SHP77 treated with DMSO at 0.1 percent for 48 hours (cell line): ENCODE data around the gene TMEM178B.
"Not testable (repeated sequence)": the region's sequence is repeated elsewhere in the genome, so short reads cannot be mapped to it uniquely, and the experiment has no call there.

Experiments
- DNase-seq: peaks from one replicate; lab custom pipeline; 2025; lab: John Stamatoyannopoulos, UW

Gene TMEM178B

DNA sequence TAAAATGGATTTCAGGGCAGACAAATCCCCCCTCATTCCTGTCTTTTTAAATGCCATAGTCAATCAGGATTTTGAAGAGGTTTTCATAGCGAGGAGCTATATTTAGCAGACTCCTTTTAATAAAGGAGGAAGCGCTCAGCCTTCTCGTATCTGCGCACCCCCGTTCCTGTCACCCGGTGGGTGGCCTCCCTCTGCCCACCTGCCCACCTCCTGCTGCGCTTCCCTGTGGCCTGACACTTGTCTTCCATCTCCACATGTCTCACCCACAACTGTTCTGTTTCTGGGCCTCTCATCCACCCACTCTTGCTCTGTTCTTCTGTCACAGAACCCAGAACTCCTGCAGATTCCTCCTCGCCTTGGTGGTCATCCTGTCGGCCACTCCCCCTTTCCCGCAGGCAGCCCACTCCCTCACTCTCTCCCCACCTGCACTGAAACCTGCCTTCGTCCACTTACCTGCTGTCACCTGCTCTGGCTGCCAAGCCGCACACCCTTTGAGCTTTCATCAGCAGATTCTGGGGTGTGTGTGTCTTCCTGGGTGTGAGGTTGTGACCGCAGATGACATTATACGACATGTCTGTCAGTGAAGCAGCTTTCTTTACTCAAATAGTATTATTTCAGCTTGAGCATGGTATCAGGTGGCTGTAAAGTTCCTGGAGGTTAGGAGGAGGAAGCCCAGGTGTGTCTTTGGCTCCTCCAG, 313.8 kb downstream of the TMEM178B start:
- no peak for DNase-seq

DNA sequence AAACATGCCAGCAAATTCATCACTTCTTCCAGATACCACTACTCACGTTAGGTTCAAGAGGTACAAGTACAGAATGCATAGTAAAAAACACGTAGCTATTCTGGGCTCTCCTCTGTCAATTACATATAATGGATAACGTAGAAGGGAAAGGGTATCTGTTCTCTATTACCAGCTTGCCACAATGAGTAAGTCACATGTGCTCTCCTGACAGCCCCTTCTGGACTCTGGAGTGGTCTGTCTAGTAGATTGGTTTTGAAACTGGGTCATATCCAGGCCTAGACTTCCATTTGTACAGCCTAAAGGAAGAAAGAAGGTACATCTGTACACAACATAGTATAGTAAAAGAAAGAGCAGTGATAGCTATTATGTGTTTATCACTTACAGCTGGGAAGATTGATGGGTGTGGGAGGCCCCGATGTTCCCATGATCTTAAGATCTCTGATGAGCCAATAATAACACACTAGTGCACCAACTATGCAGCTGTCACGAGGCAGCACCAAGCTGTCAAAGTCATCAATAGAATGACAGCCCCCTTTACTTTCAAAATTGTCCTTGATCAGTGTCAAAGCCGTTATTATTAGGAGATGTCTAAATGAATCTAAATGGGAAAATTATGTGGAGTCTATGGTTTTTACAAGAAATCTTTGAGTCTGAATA, 315.4 kb downstream of the TMEM178B start:
- no peak for DNase-seq

DNA sequence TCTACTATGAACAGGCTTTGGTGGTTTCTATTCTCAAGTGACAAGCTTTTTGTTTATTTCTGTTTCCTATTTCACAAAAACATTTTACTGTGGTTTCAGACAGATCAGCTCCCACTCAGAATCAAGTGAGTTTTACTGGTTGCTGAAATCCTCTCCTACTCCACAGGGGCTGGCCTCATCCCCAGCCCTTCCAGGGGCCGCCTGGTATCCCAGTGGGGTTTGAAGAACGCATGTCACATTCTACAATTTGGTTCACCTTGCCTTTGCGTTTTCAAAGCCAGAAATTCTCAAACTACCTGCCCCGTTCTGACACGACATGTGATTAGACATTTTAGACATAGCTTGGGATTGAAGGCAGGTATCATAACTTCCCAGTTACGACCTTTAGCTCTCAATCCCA, 316.5 kb downstream of the TMEM178B start:
- DNase-seq: no peak

DNA sequence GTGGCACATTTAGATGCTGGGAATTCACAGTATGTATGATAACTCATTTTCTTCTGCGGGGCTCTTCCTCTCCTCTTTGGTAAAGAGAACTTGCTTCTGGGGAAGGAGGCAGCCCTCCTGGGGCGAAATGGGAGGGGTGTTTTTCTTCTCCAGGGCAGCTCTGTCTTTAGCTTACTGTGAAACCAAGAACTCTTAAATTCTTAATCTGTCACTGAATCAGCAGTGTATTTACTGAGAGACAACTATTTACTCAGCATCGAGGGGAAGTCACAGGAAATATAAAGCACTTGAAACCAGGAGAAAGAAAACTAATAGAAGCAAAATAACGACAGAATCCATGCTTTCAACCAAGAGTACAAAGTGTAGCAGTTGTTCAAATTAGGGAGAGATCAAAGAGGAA, 319.2 kb downstream of the TMEM178B start:
- DNase-seq: no peak

DNA sequence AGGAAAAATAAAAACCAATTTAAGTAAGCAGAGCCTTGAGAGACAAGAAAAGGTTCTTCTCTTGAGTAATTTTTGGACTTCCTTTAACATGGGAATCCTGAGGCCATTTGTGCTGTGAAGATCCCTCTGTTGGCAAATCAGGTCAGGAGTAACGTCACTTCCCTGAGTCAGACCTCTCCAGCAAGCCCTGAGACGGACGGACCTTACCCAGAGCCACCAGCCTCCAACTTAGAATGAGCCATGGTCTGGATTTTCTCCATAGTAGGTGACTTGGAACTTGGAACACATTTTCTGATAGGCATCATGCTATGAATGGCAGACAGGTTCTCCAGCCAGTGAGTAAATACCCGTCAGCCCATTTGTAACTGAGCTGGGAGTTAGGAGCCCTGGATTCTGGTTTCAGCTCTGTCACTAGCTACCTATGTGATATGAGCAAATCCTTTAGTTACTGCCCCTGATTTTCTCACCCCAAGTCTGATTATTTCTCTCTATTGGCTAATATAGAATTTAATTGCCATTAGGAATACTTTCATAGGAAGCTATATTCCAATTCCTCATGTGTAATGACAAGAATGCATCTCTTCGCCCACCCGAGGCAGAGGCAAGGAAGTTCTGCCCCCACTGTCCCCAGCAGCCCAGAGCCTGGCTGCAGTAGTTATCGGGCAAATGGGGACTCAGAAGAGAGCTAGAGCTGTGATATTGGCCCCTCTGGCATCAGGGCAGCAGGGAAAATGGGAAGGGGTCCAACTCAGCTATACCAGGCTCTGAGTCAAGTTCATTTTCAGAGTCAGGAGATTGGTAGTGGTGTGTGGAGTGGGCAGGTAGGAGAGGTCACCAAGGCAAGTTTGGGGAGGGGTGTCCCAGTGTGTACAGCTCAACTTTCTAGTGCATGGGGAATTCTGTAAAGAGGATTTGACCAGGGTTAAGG, 323.6 kb downstream of the TMEM178B start:
- no peak for DNase-seq

DNA sequence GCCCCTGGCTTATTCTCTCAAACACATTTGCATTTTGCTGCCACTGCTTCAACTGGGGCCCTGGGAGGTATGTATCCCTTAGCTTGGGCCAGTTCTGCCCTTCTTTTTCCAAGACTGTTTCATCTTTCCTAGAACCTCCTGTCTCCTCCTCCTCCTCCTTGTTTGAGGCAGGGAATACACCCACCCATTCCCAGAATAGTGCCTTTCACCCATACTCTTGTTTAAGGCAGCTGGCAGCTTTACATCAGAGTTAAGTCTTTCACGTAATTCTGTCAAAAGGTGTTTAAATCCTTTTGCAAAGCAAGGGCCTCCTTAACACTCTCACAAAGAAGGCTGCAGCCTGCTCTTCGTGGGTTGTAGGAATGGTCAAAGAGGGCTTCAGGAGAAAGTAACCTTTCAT, 326.5 kb downstream of the TMEM178B start:
- DNase-seq: no peak

DNA sequence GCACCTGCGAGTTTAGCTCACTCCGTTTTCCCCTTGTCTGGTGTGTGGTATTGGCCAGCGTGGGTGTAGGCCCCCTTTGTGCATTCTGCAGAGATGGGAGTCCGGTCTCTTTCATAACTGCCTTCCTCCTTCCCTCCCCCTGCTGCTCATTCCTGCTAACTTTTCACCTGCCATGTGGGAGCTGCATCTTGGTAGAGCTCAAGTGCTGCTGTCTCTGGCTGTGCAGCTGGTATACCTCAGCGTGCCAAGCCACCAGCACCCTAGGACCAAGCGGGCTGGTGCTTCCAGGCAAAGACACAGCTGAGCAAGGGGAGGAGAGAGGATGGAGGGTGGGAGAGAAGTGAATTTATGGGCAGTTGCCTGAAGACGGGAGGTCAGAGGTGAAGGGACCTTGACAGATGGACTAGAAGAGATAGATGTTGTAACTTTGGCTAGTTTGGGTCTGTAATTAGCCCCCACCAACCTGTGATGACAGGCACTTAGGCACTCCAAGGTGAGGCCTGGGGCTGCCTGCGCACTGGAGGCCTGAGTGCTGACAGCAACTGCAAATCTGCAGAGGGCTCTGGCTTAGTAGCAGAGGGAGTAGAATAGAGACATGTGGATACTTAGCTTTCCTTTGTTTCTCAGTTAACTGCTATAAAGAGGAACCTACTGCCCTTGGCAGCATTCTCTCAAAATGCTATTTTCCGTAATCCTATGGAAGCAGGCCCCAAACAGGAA, 328.6 kb downstream of the TMEM178B start:
- no peak for DNase-seq

DNA sequence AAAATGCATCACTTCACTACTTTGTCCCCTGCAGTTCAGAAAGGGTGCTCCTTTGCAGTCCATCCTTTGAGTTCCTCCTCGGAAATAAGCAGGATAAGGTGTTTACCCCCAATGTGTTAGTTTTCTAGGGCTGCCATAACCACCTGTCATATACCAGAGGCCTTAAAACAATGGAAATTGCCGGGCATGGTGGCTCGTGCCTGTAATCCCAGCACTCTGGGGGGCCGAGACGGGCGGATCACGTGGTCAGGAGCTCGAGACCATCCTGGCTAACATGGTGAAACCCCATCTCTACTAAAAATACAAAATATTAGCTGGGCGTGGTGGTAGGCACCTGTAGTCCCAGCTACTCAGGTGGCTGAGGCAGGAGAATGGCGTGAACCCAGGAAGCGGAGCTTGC, 330.0 kb downstream of the TMEM178B start:
- not testable (repeated sequence) for DNase-seq

DNA sequence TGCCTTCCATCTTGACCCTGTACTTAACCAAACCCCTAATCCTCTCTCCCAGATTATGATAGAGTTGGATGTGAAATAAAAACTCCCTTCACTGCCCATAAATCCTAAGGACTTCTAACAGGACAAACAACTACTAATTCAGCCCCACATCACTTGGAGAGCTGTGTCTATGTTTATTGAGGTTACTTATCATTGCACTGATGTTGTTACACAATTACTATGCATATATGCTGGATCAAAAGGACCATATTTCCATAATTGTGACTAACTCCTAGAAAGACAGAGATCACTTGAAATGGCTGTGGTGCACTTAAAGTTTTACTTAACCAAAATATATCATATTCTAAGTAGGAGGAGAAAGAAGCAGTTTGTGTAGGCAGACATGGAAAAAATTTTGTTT, 332.5 kb downstream of the TMEM178B start:
- DNase-seq: no peak

DNA sequence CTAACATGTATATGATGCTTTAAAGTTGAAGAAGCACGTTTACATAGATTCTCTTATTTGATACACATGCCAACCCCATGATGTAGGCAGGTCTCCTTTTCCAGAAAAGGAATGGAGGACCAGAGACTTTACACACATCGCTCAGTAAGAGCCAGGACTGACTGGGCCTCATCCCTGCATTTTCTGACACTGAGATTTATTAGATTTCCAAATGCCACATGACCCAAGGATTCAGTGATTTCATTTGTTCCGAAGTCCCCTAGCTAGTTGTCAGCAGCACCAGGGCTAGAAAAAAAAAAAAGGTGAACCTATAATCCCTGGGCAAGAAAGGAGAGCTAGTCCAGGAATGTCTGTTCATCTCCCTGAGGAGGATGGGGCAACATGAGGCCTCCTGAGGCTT, 334.0 kb downstream of the TMEM178B start:
- DNase-seq: no peak

DNA sequence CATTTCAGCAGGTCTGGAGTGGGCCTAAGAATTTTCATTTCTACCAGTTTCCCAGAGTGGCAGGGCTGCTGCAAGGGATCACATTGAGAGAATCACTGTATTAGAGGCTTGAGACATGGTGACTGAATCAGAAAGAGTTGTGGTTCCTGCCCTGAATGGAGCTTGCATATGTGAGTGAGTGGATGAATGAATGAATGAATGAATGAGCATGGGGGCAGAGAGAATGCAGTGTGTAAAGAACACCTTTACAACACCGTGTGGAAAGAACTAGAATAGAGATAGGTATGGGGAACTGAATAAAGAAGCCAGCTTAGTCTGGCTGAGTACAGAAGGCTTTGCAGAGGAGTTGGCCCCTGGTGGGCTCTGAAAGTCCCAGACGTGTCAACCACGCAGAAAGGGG, 334.6 kb downstream of the TMEM178B start:
- DNase-seq: no peak

DNA sequence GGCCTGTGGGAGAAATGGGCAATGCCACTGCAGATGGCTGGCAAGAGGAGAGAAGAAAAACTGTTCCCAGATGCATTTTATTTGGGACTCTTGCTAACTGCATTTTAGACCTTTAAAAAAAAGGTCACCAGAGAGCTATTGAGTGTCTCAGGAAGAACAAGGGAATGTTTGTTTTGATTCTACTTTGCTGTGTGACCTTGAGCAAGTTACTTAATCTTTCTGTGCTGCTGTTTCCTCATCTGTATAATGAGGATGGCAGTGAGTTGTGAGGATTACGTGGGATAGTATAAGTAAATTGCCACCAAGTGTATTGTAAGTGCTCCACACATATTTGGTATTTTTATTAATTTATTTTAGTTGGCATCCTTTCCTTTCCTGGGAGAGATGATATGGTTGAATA, 335.4 kb downstream of the TMEM178B start:
- DNase-seq: no peak

DNA sequence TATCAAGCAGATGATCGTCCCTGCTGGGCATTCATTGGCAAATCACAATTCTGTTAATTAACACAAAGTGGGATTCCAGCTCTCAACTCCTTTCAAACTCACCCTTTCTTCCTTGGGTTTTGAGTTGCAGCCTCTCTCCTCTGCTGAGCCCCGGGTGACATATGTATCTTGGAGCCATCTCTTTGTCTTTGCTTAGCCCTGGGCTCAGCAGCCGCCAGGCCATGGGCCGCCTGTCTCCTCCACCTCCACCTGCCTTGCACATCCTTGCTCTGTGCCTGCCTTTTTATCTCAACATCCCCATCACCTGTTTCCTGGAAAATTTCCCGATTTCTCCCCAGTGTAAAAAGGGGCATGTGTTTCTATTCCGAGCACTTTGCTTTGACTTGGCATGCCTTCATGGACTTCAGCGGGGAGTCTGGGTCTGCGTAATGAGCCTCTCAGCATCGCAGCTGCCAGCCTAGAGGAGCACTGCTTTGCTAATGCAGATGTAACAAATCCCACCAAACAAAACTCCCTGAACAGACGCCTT, 336.0 kb downstream of the TMEM178B start:
- no peak for DNase-seq

DNA sequence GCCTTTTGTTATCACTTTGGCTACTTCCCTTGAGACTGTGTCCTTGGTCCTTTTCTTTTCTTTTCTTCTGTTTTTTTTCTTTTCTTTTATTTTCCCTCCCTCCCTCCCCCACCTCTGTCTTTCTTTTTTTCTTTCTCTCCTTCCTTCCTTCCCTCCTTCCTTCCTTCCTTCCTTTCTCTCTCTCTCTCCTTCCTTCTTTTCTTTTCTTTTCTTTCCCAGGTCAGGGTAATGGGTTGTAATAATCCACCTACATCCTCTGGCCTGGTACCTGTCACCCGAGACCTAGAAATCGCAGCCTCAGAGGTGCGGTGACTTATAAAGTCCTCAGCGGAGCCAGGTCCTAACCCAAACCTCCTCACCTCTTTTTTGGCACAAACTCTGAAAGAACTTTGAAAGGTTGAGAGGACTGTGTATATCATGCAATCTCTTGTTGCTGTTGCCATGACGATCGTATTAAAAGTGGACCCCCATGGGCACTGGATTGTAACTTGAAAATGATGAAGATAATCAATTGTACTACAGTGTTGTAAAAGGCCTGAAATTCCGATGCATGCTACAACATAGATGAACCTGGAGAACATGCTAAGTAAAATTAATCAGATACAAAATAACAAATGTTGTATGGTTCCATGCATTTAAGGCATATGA, 336.6 kb downstream of the TMEM178B start:
- DNase-seq: no peak

DNA sequence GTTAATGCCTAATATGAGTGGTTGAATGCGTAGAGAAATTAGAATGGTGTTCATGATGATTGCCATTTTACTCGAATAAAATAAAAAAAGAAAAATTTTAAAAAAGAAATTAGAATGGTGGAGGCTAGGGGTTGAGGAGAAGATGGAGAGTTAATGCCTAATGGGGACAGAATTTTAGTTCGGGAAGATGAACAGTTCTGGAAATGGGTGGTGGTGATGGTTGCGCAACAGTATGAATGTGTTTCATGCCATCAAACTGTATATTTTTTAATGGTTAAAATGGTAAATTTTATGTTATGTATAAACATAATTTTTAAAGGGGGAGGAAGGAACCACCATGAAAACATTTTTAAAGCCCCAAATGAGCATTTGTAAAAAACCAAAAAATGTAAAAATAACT, 337.3 kb downstream of the TMEM178B start:
- no peak for DNase-seq

DNA sequence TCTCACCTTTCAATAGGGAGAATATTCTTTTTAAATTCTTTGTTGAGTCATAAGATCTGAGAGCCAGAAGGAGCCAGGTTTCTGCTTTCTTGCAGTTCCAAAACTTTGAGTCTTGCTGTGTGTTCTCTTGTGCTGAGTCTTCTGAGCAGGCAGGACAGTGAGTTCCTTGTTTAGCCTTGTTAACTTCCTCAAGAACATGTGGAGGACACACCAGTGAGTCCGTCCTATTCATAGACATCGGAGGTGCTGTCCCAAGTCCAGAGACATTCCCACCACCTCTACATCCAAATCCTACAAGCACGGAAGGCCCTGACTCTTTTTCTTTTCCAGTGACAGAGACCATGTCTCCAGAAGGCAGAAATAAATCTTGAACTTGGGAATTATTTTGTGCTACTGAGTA, 342.1 kb downstream of the TMEM178B start:
- DNase-seq: no peak

DNA sequence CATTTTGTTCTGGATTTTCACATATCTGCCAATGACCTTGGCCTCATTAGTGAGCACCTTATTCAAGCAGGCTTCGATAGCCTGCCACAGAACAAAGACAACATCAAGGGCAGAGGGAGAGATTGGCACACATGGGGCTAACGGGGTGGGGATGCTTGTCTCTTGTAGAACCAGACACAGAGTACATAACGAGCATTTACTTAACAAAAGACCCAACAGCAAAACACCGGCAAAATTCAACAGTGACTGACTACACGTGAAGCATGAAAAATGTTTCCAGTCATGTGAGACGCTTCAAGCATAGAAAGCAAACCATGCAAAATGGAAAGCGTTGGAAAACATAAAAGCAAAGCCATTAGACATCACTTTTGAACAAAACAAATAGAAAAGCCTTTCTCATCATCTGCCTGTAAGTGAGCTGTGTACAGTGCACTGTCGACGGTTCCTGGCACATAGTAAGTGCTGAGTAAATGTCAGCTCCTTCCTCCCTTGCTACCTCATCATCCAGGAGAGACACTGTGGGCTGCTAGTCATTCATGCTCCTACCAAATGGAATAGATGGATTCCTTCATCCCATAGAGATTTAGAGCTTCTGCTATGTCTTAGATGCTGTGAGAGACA, 342.9 kb downstream of the TMEM178B start:
- peak; percentile 29 for DNase-seq

DNA sequence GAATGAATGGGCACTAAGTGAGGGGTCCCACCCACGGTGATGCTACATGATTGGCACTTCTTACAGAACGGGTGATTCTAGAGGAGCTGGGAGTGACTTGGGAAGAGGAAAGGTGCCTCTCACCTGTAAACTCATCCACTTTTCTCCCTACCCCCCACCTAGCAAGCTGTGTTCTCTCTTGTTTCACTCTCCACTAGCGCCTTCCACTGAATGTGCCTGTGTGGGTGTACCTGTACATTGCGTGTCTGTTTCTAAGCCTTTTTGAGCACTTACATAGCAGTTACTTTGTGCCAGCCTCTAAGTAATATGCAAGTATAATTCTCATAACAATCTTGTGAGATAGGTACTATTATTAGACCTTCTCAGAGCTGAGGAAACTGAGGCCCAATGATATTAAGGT, 343.6 kb downstream of the TMEM178B start:
- no peak for DNase-seq

DNA sequence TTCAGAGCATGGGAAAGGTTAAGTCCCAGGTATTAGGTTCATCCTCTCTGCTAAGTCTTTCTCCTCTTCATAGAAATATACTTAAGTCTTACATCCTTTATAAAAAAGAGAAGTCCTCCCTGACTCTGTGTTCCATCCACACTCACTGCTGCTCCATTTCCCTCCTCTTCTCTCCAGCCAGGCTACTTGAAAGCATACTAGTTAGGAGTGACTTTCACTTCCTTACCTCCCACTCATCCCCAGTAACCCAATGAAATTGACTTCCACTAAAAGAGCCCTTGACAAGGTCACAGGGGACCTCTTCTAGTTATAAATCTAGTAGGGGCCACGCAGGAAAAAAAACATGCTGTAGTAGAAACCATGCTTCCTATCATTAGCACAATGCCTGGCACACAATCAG, 344.2 kb downstream of the TMEM178B start:
- no peak for DNase-seq

DNA sequence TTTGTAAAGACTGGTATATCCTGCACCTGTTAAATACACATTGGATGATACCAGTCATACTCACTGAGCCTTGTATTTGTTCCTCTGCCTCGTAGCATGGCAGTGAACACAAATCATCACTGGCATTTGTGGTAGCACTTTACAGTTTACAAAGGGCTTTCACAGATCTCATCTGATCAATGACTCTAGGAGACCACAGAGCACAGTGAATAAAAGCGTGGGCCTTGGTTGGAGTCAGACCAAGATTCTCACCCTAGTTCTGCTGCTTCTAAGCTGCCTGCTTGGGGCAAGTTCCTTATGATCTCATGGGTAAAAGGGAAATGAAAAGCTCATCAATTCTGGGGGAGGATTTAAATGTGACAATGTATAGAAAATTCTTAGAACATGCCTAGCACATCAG, 347.4 kb downstream of the TMEM178B start:
- DNase-seq: no peak

DNA sequence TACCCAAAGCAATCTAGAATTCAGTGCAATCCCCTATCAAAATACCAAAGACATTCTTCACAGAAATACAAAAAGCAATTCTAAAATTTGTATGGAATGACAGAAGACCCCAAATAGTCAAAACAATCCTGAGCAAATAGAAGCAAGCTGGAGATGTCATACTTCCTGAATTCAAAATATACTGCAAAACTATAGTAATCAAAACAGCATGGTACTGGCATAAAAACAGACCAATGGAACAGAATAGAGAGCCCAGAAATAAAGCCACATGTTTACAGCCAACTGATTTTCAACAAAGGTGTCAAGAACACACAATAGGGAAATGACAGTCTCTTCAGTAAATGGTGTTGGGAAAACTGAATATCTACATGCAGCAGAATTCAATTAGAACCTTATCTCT, 353.3 kb downstream of the TMEM178B start:
- no peak for DNase-seq
